ENCODE data around the gene PFKFB3.
A peak's percentile ranks its signal among the peaks of the same experiment; 100 is the strongest.
"Not testable (repeated sequence)": the region's sequence is repeated elsewhere in the genome, so short reads cannot be mapped to it uniquely, and the experiment has no call there.

The PFKFB3 gene

GRCh38 chr10:6272126-6272525, 69.4 kb downstream of the PFKFB3 start:
- DNase-seq (ENCODE audit: low read depth, low spot score), result no peak

- DNase-seq (ENCODE audit: low read depth, low spot score), result no peak
These were observed 70.6 kb downstream of the PFKFB3 start for GRCh38 chr10:6273351-6273750.

GRCh38 chr10:6274040-6274439, 71.3 kb downstream of the PFKFB3 start:
- no peak for DNase-seq (ENCODE audit: low read depth, low spot score)

DNA sequence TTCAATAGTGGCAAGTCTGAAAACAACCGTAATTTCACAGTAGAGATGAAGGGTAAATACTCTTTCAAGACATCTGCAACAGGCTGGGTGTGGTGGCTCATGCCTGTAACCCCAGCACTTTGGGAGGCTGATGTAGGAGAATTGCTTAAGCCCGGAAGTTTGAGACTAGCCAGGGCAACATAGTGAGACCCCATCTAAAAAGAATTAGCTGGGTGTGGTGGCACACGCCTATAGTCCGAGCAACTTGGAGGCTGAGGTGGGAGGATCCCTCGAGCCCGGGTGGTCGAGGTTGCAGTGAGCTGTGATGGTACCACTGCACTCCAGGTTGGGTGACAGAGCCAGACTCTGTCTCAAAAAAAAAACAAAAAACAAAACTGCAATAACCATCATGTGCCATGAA, 71.8 kb downstream of the PFKFB3 start:
- no peak for DNase-seq (ENCODE audit: low read depth, low spot score)

GRCh38 chr10:6275022-6275997, 72.6 kb downstream of the PFKFB3 start:
- DNase-seq (ENCODE audit: low read depth, low spot score), result peak; percentile 63

DNA sequence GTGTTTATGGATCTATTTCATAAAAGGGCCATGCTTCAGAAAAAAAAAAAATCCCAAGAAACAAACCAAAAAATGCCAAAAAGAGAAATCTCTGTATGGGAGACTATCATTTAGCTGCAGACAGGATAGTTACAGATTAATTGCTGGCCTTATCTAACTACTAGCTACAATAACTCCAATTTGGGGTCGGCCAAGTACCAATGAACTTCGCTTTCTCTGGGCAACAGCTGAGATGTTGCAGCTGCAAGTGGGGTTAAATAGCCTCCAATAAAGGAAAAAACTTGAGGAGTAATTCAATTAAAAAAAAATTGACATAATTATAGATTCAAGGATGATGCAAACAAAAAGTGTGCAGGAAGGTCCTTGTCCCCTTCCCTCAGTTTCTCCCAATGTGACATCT, 73.6 kb downstream of the PFKFB3 start:
- DNase-seq (ENCODE audit: low read depth, low spot score), result no peak

- DNase-seq (ENCODE audit: low read depth, low spot score), result no peak
These were observed 75.9 kb downstream of the PFKFB3 start for GRCh38 chr10:6278519-6279120.

DNA sequence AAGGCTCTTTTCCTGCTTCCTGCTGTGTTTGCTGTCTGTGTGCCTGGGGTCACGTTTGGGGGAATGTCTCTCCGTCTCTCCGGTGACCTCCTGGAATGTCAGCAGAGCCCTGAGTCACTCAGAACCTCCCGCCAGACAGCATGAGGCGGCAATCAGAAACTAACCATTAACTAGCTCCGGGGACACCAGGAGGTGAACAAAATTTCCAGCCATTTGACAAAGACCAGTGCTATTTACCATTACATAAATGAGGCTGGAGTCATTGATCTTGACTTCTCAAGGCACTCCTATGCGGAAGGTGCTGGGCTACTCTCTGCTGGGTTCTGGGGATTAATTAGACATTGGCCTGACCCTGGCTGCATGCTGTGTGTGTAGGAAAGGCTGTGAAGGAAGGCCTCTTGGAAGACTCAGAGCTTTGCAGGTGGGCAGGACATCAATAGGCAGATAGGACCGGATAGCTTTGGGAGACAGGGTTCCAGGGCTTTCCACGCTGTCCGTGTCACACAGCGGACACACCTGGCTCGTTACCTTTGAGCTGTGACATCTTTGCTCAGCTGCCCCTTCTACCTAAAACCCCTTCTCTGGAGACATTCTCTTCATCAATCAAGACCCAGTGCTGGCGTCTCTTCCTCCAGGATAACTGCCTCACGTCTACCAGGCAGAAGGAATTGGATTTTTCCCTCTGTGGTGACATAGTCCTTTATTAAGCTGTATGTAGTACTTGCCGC, 77.0 kb downstream of the PFKFB3 start:
- DNase-seq (ENCODE audit: low read depth, low spot score), result no peak

GRCh38 chr10:6280291-6280690, 77.6 kb downstream of the PFKFB3 start:
- no peak for DNase-seq (ENCODE audit: low read depth, low spot score)

GRCh38 chr10:6282454-6282958, 79.8 kb downstream of the PFKFB3 start:
- DNase-seq (ENCODE audit: low read depth, low spot score), result no peak

- no peak for DNase-seq (ENCODE audit: low read depth, low spot score)
These were observed 80.9 kb downstream of the PFKFB3 start for GRCh38 chr10:6283655-6284054.

DNA sequence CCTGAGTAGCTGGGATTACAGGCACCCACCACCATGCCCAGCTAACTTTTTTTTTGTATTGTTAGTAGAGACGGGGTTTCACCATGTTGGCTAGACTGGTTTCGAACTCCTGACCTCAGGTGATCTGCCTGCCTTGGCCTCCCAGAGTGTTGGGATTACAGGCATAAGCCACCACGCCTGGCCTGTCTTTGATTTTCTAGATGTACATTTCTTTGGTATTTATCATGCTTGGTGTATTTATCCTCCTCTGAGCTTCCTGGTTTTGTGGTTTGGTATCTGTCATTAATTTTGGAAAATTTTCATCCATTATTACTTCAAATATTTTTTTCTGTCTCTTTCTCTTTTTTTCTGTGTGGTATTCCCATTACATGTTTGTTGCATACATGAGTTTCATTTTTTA, 87.9 kb downstream of the PFKFB3 start:
- DNase-seq (ENCODE audit: low read depth, low spot score), result not testable (repeated sequence)

DNA sequence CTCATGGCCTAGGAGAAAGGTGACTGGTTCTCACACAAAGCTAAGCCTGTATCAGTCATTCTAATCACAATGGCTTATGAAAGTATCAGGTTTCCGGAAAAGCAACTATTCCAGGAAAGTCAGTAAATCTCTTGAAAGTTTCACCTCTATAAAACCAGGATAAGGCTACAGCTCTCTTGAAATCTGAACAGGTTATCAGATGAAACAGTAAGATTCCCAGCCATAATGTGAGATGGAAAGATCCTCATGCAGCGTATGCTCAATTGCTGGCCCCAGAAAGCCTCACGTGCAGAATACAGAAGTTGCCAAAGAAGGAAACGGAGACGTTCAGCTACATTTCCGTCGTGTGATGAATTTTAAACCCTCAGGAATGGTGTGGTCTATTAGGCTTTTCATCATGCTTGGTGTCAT, 90.0 kb downstream of the PFKFB3 start:
- no peak for DNase-seq (ENCODE audit: low read depth, low spot score)

- not testable (repeated sequence) for DNase-seq (ENCODE audit: low read depth, low spot score)
These were observed 93.7 kb downstream of the PFKFB3 start for GRCh38 chr10:6296425-6296824.

DNA sequence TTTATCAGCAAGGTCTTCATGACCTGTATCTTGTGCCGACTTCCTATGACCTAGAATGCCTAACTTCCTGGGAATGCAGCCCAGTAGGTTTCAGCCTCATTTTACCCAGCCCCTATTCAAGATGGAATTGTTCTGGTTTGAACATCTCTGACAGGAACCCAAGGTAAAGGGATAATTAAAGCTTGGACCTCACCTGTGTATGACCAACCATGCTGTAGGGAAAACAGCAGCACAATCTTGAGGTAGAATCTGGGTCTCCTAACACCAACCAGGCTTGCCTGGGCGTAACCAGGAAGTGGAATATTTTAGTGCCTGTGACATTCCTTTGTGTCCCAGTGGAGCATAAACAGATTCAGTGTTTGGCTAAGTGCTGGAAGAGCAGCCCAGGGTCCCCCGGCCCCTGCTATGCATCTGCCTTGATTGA, 94.1 kb downstream of the PFKFB3 start:
- no peak for DNase-seq (ENCODE audit: low read depth, low spot score)

DNA sequence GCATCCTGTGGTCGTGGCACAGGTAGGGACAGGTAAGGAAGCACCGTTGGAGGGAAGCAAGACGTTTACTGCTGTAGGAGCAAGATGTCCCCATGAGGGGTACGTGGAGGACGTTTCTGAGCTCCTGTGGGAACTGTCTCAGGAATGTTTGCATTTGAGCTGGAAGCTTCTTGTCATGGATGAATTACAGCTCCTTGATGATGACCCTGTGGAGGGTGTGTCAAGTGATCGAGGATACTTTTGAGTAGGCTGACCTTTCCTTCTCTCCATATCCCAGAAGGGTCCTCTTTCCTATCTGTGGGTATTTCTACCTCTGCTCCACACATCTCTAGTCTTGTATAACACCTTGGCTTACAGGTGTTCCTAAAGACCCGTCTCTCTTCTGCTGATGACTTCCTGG, 94.8 kb downstream of the PFKFB3 start:
- DNase-seq (ENCODE audit: low read depth, low spot score), result no peak

DNA sequence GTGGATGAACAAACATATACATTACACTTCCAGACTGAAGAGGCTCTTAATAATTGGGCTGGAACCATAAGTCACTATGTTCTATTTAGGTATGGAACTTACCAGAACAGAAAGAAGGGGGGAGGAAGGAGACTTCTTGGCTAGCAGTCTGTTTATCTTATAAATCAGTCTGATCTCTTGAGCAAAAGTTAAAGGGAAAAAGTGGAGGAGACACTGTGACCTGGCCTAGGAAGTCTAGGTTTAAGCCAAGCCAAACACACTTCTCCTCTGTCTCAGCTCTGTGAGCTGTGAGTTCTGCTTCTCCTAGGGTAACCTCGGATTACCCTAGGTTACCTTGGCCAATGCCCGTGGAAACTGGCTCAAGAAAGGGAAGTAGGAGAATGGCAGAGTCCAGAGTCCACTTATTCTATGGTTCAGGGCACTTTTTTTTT, 95.2 kb downstream of the PFKFB3 start:
- DNase-seq (ENCODE audit: low read depth, low spot score), result no peak

DNA sequence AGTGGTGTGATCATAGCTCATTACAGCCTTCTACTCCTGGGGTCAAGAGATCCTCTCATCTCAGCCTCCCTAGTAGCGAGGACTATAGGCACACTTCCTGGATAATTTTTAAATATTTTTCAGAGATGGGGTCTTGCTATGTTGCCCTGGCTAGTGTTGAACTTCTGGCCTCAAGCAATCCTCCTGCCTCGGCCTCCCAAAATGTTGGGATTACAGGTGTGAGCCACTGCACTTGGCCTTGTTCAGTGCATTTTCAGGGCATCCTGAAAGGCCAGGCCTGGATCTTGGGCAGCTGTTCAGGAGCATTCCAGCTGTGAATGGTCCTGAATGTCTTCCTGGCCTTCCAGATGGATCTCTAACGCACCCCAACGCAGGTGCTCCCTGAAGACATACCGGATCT, 95.7 kb downstream of the PFKFB3 start:
- DNase-seq (ENCODE audit: low read depth, low spot score), result no peak

DNA sequence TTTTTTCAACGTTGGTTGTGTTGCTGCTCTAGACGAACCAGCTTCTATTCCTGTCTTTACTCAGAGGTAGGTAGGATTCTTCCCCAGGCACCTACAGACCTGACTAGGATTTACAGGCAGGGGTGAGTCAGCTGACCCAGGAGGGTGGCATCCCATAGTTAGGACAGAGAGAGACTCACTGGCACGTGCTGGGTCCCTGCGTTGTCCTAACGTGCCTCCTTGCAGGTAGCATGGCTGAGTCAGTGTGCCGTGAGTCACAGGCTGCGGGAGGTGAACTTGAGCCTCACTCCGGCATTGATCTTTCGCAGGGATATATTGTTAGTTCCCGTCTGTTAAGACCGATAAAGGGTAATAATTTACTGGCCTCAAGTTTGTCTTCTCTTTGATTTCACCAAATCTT, 96.5 kb downstream of the PFKFB3 start:
- DNase-seq (ENCODE audit: low read depth, low spot score), result no peak

DNA sequence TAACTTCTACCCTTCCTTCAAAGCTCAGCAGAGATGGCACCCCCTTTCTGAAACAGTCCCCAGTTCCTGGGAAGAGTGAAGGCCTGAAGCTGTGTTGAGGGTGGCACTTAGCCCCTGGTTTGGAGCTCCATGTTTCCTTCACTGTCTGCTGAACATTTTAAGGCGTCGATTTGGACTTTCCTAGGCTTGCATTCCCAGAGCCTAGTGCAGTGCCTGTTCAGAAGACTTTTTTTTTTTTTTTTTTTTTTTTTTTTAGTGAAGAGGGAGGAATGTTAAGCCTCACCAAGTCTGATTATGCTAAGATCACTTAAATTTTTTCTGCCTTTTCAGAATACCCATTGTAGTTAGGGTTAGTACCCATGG, 97.0 kb downstream of the PFKFB3 start:
- DNase-seq (ENCODE audit: low read depth, low spot score), result no peak

GRCh38 chr10:6300106-6300783, 97.5 kb downstream of the PFKFB3 start:
- DNase-seq (ENCODE audit: low read depth, low spot score), result no peak
